ENCODE measurements around the gene MCM9. TPM values are rescaled to one million over a fixed set of nuclear protein-coding genes. Genes with fewer than 3 reads are reported as not detected.
A peak's percentile ranks its signal among the peaks of the same experiment; 100 is the strongest.

The MCM9 gene
- total and polyA plus RNA-seq, 2 of the 13 experiments (the other 11 are each of a cell fraction or from before 2014, with no cell fraction given) = 3.8 to 17.2 TPM

- TF ChIP-seq ZBTB44 (CRISPR knock-in tag; IDR thresholded peaks at IDR 0.05) = no peak
- TF ChIP-seq BRD4 (CRISPR knock-in tag; IDR thresholded peaks at IDR 0.05) = peak; percentile 85
- TF ChIP-seq ZNF569 (CRISPR knock-in tag; IDR thresholded peaks at IDR 0.05; ENCODE audit: borderline replicate concordance) = 0 out of 2 replicates have a peak, but pooled peaks have one; percentile 22
- TF ChIP-seq SRSF1 (optimal IDR thresholded peaks at IDR 0.05; ENCODE audit: low read depth, low read length) = peak; percentile 31
- no peak for TF ChIP-seq PHB2 (IDR thresholded peaks at IDR 0.05; ENCODE audit: partially characterized antibody)
- TF ChIP-seq POLR2AphosphoS2 (IDR thresholded peaks at IDR 0.05; ENCODE audit: low read depth, low read length) = no peak
- no peak for TF ChIP-seq MAFK (conservative IDR thresholded peaks at IDR 0.05 in 1 of 2, IDR thresholded peaks at IDR 0.05 in 1 of 2; ENCODE audit: low read length in 2 of 2)
- no peak for TF ChIP-seq GABPA (IDR thresholded peaks at IDR 0.05; ENCODE audit: low read depth, low read length)
- TF ChIP-seq GABPA (CRISPR knock-in tag; IDR thresholded peaks at IDR 0.05; ENCODE audit: low read depth) = no peak
- peak; percentile 69; the same call in 1 of the 2 replicates for TF ChIP-seq ZBTB4 (CRISPR knock-in tag; IDR thresholded peaks at IDR 0.05; ENCODE audit: borderline replicate concordance)
- TF ChIP-seq FOXK1 (CRISPR knock-in tag; IDR thresholded peaks at IDR 0.05; ENCODE audit: borderline replicate concordance, low read depth) = no peak
- TF ChIP-seq ZNF75D (CRISPR knock-in tag; IDR thresholded peaks at IDR 0.05; ENCODE audit: borderline replicate concordance) = 0 out of 2 replicates have a peak, but pooled peaks have one; percentile 10
- peak; percentile 15; the same call in 1 of the 2 replicates for TF ChIP-seq MLXIP (CRISPR knock-in tag; IDR thresholded peaks at IDR 0.05; ENCODE audit: borderline replicate concordance)
- TF ChIP-seq ZNF142 (CRISPR knock-in tag; IDR thresholded peaks at IDR 0.05) = peak; percentile 97
Measured at GRCh38 chr6:118894425-118895260, 40.3 kb downstream of the MCM9 start (continued).
